ENCODE results near the gene NUDT22.

NUDT22 gene

DNA sequence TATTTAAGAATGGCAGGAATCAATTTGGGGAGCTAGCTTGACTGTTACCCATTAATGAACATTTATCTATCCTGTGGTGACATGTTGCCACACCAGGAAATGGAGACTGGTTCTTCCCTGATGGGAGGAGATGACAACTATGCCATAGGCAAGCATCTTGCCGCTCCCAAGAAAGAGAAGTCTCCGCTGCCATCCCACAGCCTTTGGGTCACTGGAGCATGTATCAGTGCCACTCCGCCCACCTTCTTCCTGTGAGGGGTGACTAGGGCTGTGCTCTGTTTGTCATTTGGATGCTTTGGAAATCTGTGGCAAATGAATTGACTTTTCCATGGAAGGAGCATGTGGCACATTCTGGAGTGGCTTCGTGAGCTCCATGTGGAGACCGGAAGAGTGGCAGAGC, 33.6 kb upstream of the NUDT22 start:
- Histone ChIP-seq H3K4me2 (ENCODE audit: low read length) (no peak overlapping the region), H3K4me3 (ENCODE audit: low read length) (no peak overlapping the region), H3K36me3 (ENCODE audit: insufficient read depth, low read length) (peaks cover 61% of the 10 kb centered on the region), H3K27me3 (ENCODE audit: control insufficient read depth, insufficient read depth, low read length) (no peaks in the 10 kb centered on the region), H3K9me3 (replicated peaks; ENCODE audit: low read length) (no peaks in the 10 kb centered on the region), H3K4me1 (ENCODE audit: control insufficient read depth, insufficient read depth, low read length) (no peaks in the 10 kb centered on the region), H3K9ac (ENCODE audit: low read depth, low read length) (no peak overlapping the region)

DNA sequence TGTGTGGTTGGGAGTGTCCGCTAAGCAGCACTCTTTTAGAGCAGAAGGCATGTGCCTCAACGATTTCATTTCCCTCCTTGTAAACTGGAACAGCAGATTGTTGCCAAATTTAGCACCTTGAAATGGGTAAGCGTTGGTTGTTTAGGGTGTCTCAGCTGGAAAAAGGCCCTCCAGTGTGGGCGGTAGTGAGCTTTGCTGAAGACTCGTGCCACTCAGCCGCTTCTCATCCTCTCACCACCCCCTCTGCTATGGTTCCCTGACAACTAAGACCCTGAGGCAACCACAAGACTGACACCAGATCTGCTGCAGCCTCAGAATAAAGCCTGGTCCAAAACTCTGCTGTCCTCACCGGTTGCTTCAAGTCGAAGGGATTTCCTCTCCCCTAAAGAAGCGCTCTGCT, 29.4 kb upstream of the NUDT22 start:
- Histone ChIP-seq H3K27me3 (ENCODE audit: control insufficient read depth, insufficient read depth, low read length) (no peaks in the 10 kb centered on the region), H3K36me3 (ENCODE audit: insufficient read depth, low read length) (peaks cover 84% of the 10 kb centered on the region), H3K4me2 (ENCODE audit: low read length) (no peak overlapping the region), H3K4me1 (ENCODE audit: control insufficient read depth, insufficient read depth, low read length) (no peaks in the 10 kb centered on the region), H3K4me3 (ENCODE audit: low read length) (no peak overlapping the region), H3K9ac (ENCODE audit: low read depth, low read length) (no peak overlapping the region), H3K9me3 (replicated peaks; ENCODE audit: low read length) (no peaks in the 10 kb centered on the region)

DNA sequence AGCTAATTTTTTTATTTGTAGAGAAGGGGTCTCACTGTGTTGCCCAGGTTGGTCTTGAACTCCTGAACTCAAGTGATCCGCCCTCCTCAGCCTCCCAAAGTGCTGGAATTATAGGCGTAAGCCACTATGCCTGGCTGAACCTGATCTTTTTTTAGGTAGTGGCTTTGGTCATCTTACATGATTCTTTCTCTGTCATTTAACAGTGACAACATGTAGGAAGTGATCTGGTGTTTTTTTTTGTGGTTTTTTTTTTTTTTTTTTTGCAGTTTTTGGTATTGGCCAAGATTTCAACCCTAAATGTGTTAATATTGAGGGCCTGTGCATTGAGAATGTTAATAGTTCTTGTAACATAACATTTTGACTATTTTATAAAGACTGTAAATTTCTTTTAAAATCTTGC, 27.6 kb upstream of the NUDT22 start:
- Histone ChIP-seq H3K9ac (ENCODE audit: low read depth, low read length) (no peak overlapping the region), H3K9me3 (replicated peaks; ENCODE audit: low read length) (no peaks in the 10 kb centered on the region), H3K4me1 (ENCODE audit: control insufficient read depth, insufficient read depth, low read length) (no peaks in the 10 kb centered on the region), H3K4me3 (ENCODE audit: low read length) (no peak overlapping the region), H3K36me3 (ENCODE audit: insufficient read depth, low read length) (peaks cover 86% of the 10 kb centered on the region), H3K4me2 (ENCODE audit: low read length) (no peak overlapping the region), H3K27me3 (ENCODE audit: control insufficient read depth, insufficient read depth, low read length) (no peaks in the 10 kb centered on the region)

DNA sequence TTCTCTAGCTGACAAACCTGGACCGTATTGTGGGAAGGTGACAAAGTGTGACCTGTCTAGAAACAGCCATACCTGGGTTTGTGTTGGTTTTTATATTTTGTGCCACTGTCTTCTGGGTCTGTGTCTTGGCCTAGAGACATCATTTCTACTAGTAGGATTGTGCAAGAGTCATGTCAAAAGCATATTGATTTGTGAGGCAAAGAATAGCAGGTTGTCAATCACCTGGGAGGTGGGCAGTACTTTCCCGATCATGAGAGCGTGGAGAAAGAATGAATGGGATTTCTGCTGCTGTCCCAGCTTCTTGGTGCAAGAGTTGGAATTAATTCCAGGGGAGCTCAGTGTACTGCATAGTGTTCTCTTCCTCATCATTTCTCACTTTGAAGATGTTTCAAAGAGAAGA, 24.5 kb upstream of the NUDT22 start:
- no peak overlapping the region for H3K4me3 ChIP-seq (ENCODE audit: low read length)

DNA sequence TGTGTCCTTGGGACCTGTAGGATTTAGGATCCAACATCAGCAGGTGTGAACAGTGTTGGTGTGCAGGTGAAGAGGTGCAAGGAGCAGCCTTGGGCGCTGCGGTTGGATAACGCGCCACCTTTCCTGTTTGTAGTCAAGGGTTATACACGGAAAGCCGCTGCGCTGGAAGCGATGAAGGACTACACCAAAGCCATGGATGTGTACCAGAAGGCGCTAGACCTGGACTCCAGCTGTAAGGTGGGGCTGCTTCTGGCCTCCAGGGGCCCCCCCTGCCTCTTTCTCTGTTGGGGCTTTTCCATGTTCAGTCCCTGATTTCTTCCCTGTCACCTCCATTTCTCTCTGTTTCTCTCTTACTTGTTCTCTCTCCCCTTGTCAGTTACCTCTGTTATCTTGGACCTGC, 23.1 kb upstream of the NUDT22 start:
- Histone ChIP-seq H3K4me2 (ENCODE audit: low read length) (no peak overlapping the region), H3K9ac (ENCODE audit: low read depth, low read length) (no peak overlapping the region), H3K27me3 (ENCODE audit: control insufficient read depth, insufficient read depth, low read length) (no peaks in the 10 kb centered on the region), H3K4me1 (ENCODE audit: control insufficient read depth, insufficient read depth, low read length) (peaks cover 33% of the 10 kb centered on the region), H3K9me3 (replicated peaks; ENCODE audit: low read length) (no peaks in the 10 kb centered on the region), H3K4me3 (ENCODE audit: low read length) (no peak overlapping the region), H3K36me3 (ENCODE audit: insufficient read depth, low read length) (peaks cover 64% of the 10 kb centered on the region)

More for the DNA sequence above, 24.5 kb upstream of the NUDT22 start:
- no peaks in the 10 kb centered on the region for H3K9me3 ChIP-seq (replicated peaks; ENCODE audit: low read length)
- H3K4me1 ChIP-seq (ENCODE audit: control insufficient read depth, insufficient read depth, low read length): peaks cover 20% of the 10 kb centered on the region
- peaks cover 75% of the 10 kb centered on the region for H3K36me3 ChIP-seq (ENCODE audit: insufficient read depth, low read length)
- no peak overlapping the region for H3K4me2 ChIP-seq (ENCODE audit: low read length)
- no peaks in the 10 kb centered on the region for H3K27me3 ChIP-seq (ENCODE audit: control insufficient read depth, insufficient read depth, low read length)
- no peak overlapping the region for H3K9ac ChIP-seq (ENCODE audit: low read depth, low read length)

DNA sequence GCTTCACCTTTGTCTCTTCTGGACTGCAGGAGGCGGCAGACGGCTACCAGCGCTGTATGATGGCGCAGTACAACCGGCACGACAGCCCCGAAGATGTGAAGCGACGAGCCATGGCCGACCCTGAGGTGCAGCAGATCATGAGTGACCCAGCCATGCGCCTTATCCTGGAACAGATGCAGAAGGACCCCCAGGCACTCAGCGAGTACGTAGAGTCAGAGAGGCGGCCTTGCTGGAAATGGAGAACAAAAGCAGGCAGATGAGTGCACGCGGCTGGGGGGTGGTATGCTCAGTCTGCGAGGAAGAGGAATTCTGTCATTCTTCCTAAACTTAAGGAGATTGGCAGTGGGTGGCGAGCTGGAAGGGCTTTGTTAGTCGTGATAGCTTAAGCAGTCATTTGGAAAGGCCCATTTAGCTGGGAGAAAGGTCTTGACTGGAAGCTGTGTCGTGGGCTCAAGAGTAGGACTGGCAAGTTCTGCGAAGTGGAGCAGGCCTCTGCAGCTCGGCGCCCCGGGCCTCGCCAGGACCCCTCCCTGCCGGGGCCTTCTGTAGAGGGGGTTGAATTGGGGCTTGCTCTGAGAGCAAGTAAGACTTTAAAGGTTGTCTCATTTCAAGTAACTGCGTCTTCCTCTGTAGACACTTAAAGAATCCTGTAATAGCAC, 22.5 kb upstream of the NUDT22 start:
- no peaks in the 10 kb centered on the region for H3K27me3 ChIP-seq (ENCODE audit: control insufficient read depth, insufficient read depth, low read length)
- H3K9me3 ChIP-seq (replicated peaks; ENCODE audit: low read length): no peaks in the 10 kb centered on the region
- no peak overlapping the region for H3K4me3 ChIP-seq (ENCODE audit: low read length)
- peaks cover 38% of the 10 kb centered on the region for H3K4me1 ChIP-seq (ENCODE audit: control insufficient read depth, insufficient read depth, low read length)
- no peak overlapping the region for H3K4me2 ChIP-seq (ENCODE audit: low read length)
- H3K9ac ChIP-seq (ENCODE audit: low read depth, low read length): no peak overlapping the region
- peaks cover 63% of the 10 kb centered on the region for H3K36me3 ChIP-seq (ENCODE audit: insufficient read depth, low read length)

DNA sequence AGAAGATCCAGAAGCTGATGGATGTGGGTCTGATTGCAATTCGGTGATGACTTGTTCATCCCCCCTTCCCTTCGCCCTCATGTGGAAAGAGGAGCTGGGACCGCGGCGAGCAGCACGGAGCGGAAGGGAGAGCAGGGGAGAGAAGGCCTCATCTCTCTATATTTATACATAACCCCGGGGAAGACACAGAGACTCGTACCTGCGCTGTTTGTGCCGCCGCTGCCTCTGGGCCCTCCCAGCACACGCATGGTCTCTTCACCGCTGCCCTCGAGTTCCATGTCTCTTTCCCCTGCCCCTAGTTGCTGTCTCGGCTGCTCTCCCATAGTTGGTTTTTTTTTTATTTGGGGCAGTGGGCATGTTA, 22.0 kb upstream of the NUDT22 start:
- H3K4me2 ChIP-seq (ENCODE audit: low read length): no peak overlapping the region
- H3K27me3 ChIP-seq (ENCODE audit: control insufficient read depth, insufficient read depth, low read length): no peaks in the 10 kb centered on the region
- peaks cover 44% of the 10 kb centered on the region for H3K4me1 ChIP-seq (ENCODE audit: control insufficient read depth, insufficient read depth, low read length)
- H3K9me3 ChIP-seq (replicated peaks; ENCODE audit: low read length): no peaks in the 10 kb centered on the region
- no peak overlapping the region for H3K4me3 ChIP-seq (ENCODE audit: low read length)
- H3K36me3 ChIP-seq (ENCODE audit: insufficient read depth, low read length): peaks cover 61% of the 10 kb centered on the region
- H3K9ac ChIP-seq (ENCODE audit: low read depth, low read length): no peak overlapping the region

DNA sequence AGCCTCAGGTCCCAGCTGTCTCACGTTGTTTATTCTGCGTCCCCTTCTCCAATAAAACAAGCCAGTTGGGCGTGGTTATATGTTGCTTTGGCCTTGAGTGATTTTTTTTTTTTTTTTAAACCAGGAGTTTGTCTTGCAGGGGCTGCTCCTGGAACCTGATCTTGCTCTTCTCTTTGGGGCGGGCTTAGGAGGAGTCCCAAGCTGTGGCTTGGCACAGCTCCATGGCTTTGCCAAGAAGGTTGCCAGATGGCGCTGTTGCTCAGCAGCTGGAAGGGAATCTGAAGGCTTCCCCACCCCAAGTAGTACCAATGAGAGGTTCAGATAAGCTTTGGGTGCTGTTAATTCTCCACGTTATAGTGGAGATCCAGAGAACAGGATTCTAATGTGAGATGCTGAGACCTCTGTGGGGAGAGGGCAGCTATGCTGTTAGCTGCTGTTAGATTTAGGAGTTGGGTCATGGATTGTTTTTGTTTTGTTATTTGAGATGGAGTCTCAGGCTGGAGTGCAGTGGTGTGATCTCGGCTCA, 21.5 kb upstream of the NUDT22 start:
- Histone ChIP-seq H3K27me3 (ENCODE audit: control insufficient read depth, insufficient read depth, low read length) (no peaks in the 10 kb centered on the region), H3K9ac (ENCODE audit: low read depth, low read length) (no peak overlapping the region), H3K4me1 (ENCODE audit: control insufficient read depth, insufficient read depth, low read length) (peaks cover 47% of the 10 kb centered on the region), H3K4me3 (ENCODE audit: low read length) (no peak overlapping the region), H3K36me3 (ENCODE audit: insufficient read depth, low read length) (peaks cover 61% of the 10 kb centered on the region), H3K4me2 (ENCODE audit: low read length) (peak overlapping the region; percentile 14), H3K9me3 (replicated peaks; ENCODE audit: low read length) (no peaks in the 10 kb centered on the region)

DNA sequence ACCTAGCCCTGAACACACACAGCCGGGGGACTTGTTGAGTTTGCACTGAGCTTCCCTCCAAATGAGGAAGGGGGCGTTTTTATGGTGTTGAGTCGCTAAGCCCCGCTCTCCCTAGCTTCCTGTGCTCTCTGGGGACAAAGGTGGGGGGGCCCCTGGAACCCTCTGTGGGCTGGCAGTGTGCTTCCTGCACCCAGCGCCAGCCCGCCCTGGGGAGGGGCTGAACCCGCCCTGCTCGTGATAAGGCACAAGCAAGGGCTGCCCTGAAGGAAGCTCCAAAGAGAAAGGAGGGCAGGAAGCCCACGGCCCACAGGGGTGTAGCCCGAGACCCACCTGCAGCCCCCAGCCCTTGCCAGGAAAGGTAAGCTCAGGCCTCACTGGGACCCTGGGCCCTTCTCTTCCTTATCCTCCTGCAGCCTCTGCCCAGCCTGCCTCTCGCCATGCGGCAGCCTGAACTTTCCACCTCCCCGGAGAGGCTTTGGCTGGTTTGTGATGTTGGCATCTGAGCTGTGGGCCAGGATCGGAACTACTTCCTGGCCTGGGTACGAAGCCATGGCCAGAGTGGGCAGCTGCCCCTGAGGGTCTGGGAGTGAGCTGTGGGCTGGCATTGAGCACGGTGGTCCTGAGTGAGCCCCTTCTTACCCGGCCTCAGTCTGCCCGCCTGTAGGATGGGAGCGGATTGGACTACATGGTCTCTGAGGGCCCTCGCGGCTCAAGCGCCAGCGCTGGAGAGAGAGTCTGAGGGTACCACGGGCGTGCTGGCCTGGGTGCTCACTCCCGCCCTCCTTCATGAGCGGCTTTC, 19.4 kb upstream of the NUDT22 start, which contains the start of gene FERMT3:
Gene FERMT3, plus strand, starts transcription at position 265 of the 799 bp plus-strand sequence. CDS start 644 bp downstream, outside the sequence.
- peak within 1 kb of the TSS; percentile 84 for H3K9ac ChIP-seq (ENCODE audit: low read depth, low read length)
- H3K4me2 ChIP-seq (ENCODE audit: low read length): peak within 1 kb of the TSS; percentile 88
- peaks cover 47% of the 10 kb centered on the region for H3K4me1 ChIP-seq (ENCODE audit: control insufficient read depth, insufficient read depth, low read length)
- no peaks in the 10 kb centered on the region for H3K27me3 ChIP-seq (ENCODE audit: control insufficient read depth, insufficient read depth, low read length)
- H3K4me3 ChIP-seq (ENCODE audit: low read length): peak within 1 kb of the TSS; percentile 70
- H3K36me3 ChIP-seq (ENCODE audit: insufficient read depth, low read length): peaks cover 52% of the 10 kb centered on the region
- H3K9me3 ChIP-seq (replicated peaks; ENCODE audit: low read length): no peaks in the 10 kb centered on the region

DNA sequence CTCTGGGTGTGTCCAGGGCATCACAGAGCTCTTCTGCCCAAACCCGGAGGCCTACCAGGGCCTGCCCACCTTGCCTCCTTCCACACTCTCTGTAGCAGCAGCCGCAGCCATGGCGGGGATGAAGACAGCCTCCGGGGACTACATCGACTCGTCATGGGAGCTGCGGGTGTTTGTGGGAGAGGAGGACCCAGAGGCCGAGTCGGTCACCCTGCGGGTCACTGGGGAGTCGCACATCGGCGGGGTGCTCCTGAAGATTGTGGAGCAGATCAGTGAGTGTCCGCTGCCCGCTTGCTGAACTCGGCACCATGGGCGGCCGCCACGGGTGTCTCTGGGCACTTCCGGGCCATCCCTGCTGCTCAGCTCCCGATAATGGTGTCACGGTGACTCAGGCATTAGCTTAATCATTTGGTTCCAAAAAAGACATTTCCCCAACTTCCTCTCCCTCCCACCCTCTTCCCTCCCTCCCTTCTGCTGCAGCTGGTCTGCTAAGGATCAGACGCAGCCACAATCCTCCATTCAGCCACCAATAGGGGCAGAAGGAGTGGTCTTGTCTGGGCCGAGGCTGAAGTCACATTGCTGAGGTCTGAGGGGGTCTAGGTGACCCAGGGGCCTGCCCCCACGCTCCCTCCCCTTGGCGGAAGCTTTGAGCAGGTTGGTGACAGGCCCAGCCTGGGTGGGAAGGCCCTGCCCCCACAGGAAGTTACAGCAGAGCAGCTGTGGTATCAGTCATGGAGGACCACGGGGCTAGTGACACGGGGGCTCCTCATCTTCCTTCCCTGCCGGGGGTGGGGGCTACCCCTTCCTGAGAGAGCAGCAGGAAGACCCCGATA, 18.6 kb upstream of the NUDT22 start:
- Histone ChIP-seq H3K4me1 (ENCODE audit: control insufficient read depth, insufficient read depth, low read length) (peaks cover 47% of the 10 kb centered on the region), H3K27me3 (ENCODE audit: control insufficient read depth, insufficient read depth, low read length) (no peaks in the 10 kb centered on the region), H3K4me2 (ENCODE audit: low read length) (peak overlapping the region; percentile 88), H3K4me3 (ENCODE audit: low read length) (peak overlapping the region; percentile 70), H3K36me3 (ENCODE audit: insufficient read depth, low read length) (peaks cover 53% of the 10 kb centered on the region), H3K9ac (ENCODE audit: low read depth, low read length) (peak overlapping the region; percentile 84), H3K9me3 (replicated peaks; ENCODE audit: low read length) (no peaks in the 10 kb centered on the region)

DNA sequence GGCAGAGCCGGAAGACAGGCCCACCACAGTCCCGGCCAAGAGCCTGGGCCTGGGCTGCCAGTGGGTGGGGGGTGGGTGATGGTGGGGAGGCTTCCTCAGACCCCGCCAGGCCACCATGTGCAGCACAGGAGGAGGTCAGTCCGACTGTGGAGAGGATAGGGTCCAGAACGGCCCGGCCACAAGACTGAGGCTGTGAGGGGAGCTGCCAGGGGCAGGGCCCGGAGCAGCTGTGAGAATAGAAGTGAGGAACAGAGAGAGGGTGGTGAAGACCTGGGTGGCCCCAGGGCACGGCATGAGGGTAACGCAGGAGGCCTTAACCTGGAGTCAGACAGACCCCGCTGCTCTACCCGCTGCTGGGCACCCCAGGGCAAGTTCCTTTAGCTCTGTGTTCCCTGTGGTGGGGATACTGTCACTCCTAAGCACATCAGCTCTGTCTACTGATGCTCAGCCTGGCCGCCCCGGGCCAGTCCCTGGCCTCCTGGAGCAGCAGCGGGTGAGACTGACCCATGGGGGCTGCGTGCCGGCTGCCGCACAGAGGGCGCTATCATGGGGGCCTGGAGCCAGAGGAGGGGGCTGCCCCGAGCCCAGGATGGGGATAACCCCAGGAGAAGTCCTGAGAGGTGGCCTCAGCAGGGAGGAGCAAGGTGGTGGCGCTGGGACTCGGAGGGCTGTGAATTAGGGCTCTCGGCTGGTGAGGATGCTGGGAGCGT, 17.8 kb upstream of the NUDT22 start:
- peak overlapping the region; percentile 70 for H3K4me3 ChIP-seq (ENCODE audit: low read length)
- H3K4me1 ChIP-seq (ENCODE audit: control insufficient read depth, insufficient read depth, low read length): peaks cover 47% of the 10 kb centered on the region
- H3K9ac ChIP-seq (ENCODE audit: low read depth, low read length): peak overlapping the region; percentile 84
- H3K9me3 ChIP-seq (replicated peaks; ENCODE audit: low read length): no peaks in the 10 kb centered on the region
- H3K4me2 ChIP-seq (ENCODE audit: low read length): peak overlapping the region; percentile 88
- H3K27me3 ChIP-seq (ENCODE audit: control insufficient read depth, insufficient read depth, low read length): no peaks in the 10 kb centered on the region
- peaks cover 47% of the 10 kb centered on the region for H3K36me3 ChIP-seq (ENCODE audit: insufficient read depth, low read length)
